Right renal pelvis (tissue), 4 donors: Measurements from ENCODE around the gene RPL7L1. TPM values are rescaled to one million over a fixed set of nuclear protein-coding genes. Genes with fewer than 3 reads are reported as not detected.
A peak's percentile ranks its signal among the peaks of the same experiment; 100 is the strongest.

Experiments
- DNase-seq, 4 donors: peaks; one replicate each; pipeline ENCODE4 v3.0.0-alpha.2; 2013; ENCODE audit warnings: low read depth in 4 of 4, low spot score in 3 of 4, missing footprints in 1 of 4
- polyA plus RNA-seq, 4 donors: library from polyadenylated mRNA; unstranded; fragments of 120-200 nt; gene quantifications; one replicate each; pipeline ENCODE4 v1.2.1, GENCODE V29; 2013; ENCODE audit not compliant: insufficient read length in 4 of 4

Gene RPL7L1
- polyA plus RNA-seq, 4 donors = 104 to 119 (median 111) TPM

DNA sequence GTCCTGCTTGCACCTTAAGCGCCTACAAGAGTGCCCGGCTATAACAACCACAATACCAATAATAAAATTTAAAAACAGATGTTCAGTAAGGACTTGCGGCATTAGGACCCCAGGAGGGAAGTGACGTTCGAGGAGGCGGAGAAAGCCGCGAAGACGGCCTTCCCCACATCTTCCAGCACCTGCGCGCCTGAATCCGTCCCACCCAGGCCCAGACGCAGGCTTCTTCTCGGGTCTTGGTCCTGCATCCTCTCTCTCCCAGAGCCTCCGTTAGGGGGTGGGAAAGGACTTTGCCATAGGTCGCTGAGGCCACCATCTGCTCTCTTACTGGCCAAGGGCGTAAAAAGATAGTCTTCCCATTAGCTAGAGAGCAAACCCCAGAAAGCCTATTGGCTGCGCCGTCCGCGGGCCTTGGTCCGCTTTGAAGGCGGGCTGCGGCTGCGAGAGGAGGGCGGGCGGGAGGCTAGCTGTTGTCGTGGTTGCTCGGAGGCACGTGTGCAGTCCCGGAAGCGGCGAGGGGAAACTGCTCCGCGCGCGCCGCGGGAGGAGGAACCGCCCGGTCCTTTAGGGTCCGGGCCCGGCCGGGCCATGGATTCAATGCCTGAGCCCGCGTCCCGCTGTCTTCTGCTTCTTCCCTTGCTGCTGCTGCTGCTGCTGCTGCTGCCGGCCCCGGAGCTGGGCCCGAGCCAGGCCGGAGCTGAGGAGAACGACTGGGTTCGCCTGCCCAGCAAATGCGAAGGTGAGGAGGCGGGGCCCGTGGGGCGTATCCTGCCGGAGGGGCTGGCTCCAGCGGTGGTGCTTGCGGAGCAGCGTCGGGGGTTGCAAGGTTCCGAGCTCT is 49.8 kb downstream of the RPL7L1 start, which contains the start of gene CNPY3:
Gene CNPY3 (plus strand): TSS at position 495 of the 835 bp plus-strand sequence. CDS start 91 bp downstream, at position 586.
- peak; percentile 84 to 91 (median 88) for DNase-seq

GRCh38 chr6:42929821-42930360 is 50.5 kb downstream of the RPL7L1 start:
- DNase-seq = peak in 2 of 4 donors; percentile 52 to 54

DNA sequence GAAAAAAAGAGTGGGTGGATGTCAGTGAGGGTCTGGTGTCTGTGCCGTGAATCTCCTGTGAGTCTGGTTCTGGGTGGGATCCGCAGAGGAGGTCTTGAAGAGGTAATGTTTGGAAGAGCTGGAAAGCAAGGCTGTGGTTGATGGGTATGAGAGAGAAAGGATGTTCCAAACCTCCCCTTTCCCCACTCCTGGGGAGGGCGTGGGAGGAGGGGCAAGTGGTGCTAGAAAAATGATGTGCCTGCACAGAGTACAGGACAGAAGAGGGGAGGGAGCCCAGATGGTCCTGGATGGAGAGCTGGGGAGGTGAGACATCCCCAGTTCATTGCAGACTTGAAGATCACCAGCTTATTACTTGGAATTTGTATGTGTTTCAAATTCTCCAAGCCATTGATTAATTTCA is 53.0 kb downstream of the RPL7L1 start:
- no peak for DNase-seq

GRCh38 chr6:42933205-42933604 is 53.8 kb downstream of the RPL7L1 start:
- no peak for DNase-seq

DNA sequence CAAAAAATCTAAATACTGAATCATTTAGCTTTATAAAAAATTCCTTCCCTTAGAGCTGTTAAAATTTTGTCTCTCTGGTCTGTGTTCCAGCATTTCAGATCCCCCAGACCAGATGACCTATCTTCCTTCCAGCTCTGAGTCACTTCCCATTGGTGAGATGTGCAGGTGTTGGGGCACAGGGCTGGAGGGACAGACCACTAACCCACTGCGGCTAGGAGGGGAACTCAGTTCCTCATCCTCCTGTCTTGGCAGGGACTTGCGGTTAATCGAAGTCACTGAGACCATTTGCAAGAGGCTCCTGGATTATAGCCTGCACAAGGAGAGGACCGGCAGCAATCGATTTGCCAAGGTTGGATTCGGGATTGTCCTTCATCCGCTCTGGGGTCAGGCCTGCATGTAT is 55.9 kb downstream of the RPL7L1 start:
- no peak for DNase-seq

- DNase-seq = no peak
Measured at GRCh38 chr6:42936398-42936797, 57.0 kb downstream of the RPL7L1 start.

GRCh38 chr6:42937548-42938427 is 58.4 kb downstream of the RPL7L1 start:
- no peak for DNase-seq

DNA sequence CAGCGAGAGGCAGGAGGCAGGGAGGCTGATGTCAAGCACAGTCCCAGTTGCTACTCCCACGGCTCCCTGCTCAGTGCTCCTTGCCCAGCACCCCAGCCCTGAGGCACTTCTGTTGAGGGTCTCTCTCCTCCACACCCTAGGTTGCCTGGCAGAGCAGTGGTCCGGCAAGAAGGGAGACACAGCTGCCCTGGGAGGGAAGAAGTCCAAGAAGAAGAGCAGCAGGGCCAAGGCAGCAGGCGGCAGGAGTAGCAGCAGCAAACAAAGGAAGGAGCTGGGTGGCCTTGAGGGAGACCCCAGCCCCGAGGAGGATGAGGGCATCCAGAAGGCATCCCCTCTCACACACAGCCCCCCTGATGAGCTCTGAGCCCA is 59.0 kb downstream of the RPL7L1 start:
- no peak for DNase-seq

- no peak for DNase-seq
Measured at GRCh38 chr6:42938987-42939809, 59.8 kb downstream of the RPL7L1 start.

Other genes with a start within 250 kb of the RPL7L1 start
- 1 to 10 TPM; 1.8 to 4.3 (median 2.9) TPM for gene PRPH2, start 157.0 kb upstream of the RPL7L1 start, polyA plus RNA-seq
- gene TBCC, start 133.5 kb upstream of the RPL7L1 start, polyA plus RNA-seq = 10 to 100 TPM; 23.2 to 25.3 (median 23.6) TPM
- gene BICRAL, start 97.6 kb upstream of the RPL7L1 start, polyA plus RNA-seq = 10 to 100 TPM; 14.7 to 18.1 (median 16.1) TPM
- under 1 TPM in 3 of 4 donors, not detected in 1; 0.15 to 0.36 (median 0.30) TPM for gene PTCRA, start 36.4 kb downstream of the RPL7L1 start, polyA plus RNA-seq
- 10 to 100 TPM; 54.2 to 65.9 (median 61.5) TPM for gene CNPY3, start 49.9 kb downstream of the RPL7L1 start, polyA plus RNA-seq
- 1 to 10 TPM in 2 of 4 donors, under 1 TPM in 2; 0.72 to 1.1 (median 0.95) TPM for gene GNMT, start 81.1 kb downstream of the RPL7L1 start, polyA plus RNA-seq
- 10 to 100 TPM; 20.5 to 24.5 (median 22.4) TPM for gene PEX6, start 99.6 kb downstream of the RPL7L1 start, polyA plus RNA-seq
- gene PPP2R5D, start 105.0 kb downstream of the RPL7L1 start, polyA plus RNA-seq = 10 to 100 TPM; 63.3 to 70.8 (median 66.6) TPM
- gene MEA1, start 134.3 kb downstream of the RPL7L1 start, polyA plus RNA-seq = 10 to 100 TPM; 86.6 to 99.6 (median 89.4) TPM
- 100 to 1,000 TPM in 2 of 4 donors, 10 to 100 TPM in 2; 98.2 to 109 (median 99.7) TPM for gene KLHDC3, start 134.6 kb downstream of the RPL7L1 start, polyA plus RNA-seq
- gene RRP36, start 142.0 kb downstream of the RPL7L1 start, polyA plus RNA-seq = 10 to 100 TPM; 56.2 to 59.8 (median 59.4) TPM
- gene CUL7, start 174.2 kb downstream of the RPL7L1 start, polyA plus RNA-seq = 10 to 100 TPM; 49.4 to 56.9 (median 50.7) TPM
- 10 to 100 TPM; 60.4 to 71.6 (median 62.7) TPM for gene MRPL2, start 179.8 kb downstream of the RPL7L1 start, polyA plus RNA-seq
- 10 to 100 TPM; 46.2 to 60.0 (median 53.8) TPM for gene KLC4, start 180.0 kb downstream of the RPL7L1 start, polyA plus RNA-seq
- gene PTK7, start 196.7 kb downstream of the RPL7L1 start, polyA plus RNA-seq = 100 to 1,000 TPM; 234 to 249 (median 244) TPM